GM19372 (cell line): Measurements from ENCODE around the gene MICB.

Experiments
- ATAC-seq: cut with Tn5 transposase; IDR thresholded peaks from one replicate; pipeline ENCODE4 v1.9.1; 2021; ENCODE audit warnings: mild to moderate bottlenecking, low read depth, moderate library complexity; ENCODE audit not compliant: unreplicated experiment

MICB gene

DNA sequence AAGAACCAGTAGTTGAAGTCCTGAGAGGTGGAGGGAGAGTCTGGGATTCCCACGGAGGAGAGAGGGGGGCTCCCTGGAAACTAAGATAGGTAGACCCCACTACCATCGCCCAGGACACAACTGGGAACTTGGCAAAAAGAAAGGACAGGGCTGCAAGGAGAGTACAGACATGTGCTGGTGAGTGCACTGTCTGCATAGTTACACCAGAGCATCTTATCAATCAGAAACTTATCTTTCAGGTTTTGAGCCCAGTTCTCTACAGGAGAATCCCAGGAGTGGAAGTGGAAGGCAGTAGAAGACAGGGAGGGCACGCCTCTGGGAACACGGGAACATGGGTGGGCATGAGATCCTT, 61.6 kb downstream of the MICB start:
- ATAC-seq: no peak

- ATAC-seq: no peak
These were observed 62.2 kb downstream of the MICB start for GRCh38 chr6:31559958-31560696.

DNA sequence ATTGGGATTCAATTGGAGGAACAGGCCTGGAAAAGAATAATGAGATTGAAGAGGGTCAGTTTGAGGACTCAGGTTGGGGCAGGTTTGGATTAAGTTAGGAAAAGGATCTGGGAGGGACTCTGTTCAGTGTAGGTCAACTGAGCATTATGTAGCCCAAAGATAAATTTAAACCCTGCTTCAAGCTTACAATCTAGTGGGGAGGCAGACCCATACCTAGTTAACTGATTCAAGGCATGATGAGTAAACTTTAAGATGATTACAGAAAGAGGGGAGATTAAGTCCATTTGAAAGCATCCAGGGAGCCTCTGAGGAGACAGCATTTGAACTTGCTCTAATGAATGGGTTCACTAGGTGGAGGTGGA, 62.7 kb downstream of the MICB start:
- ATAC-seq: no peak
